CD14-positive monocyte (primary cell): ENCODE measurements around the gene ACTN4. TPM values are rescaled to one million over a fixed set of nuclear protein-coding genes. Genes with fewer than 3 reads are reported as not detected.

Experiments
- DNase-seq, 3 donors: peaks; one replicate each; pipeline ENCODE4 v3.0.0-alpha.2; 2011 to 2022
- H2AFZ ChIP-seq: 2 replicates; pipeline ENCODE4 v1.6.0; 2012; ENCODE audit warnings: mild to moderate bottlenecking, low read depth, low read length, inconsistent platforms; ENCODE audit not compliant: insufficient read depth, poor library complexity, severe bottlenecking
- H3K27ac ChIP-seq, 2 donors: 1 replicate in 1 of 2; 2 replicates in 1 of 2; pipeline ENCODE4 v1.5.1; 2012 to 2013; ENCODE audit warnings: low read length in 2 of 2, control low read depth in 1 of 2, inconsistent platforms in 1 of 2, low read depth in 1 of 2, mild to moderate bottlenecking in 1 of 2
- H3K27me3 ChIP-seq, 2 donors: one replicate each; pipeline versions ENCODE4 v1.6.0 to v1.6.1; 2011 to 2013; ENCODE audit warnings: low read length in 2 of 2; ENCODE audit not compliant: control insufficient read depth in 2 of 2, insufficient read depth in 2 of 2
- H3K36me3 ChIP-seq, 2 donors: replicated peaks in 1 of 2; 1 replicate in 1 of 2; 2 replicates in 1 of 2; pipeline versions ENCODE4 v1.5.1 to v1.6.1; 2012 to 2013; ENCODE audit warnings: low read length in 2 of 2, control low read depth in 1 of 2, inconsistent platforms in 1 of 2, mild to moderate bottlenecking in 1 of 2; ENCODE audit not compliant: insufficient read depth in 2 of 2, control insufficient read depth in 1 of 2
- H3K4me1 ChIP-seq, 2 donors: 1 replicate in 1 of 2; 2 replicates in 1 of 2; pipeline versions ENCODE4 v1.5.1 to v1.6.1; 2012 to 2013; ENCODE audit warnings: low read length in 2 of 2, control low read depth in 1 of 2, inconsistent platforms in 1 of 2, mild to moderate bottlenecking in 1 of 2, moderate library complexity in 1 of 2; ENCODE audit not compliant: insufficient read depth in 2 of 2, control insufficient read depth in 1 of 2
- H3K4me2 ChIP-seq: replicated peaks from 2 replicates; pipeline ENCODE3; 2012; ENCODE audit warnings: low read length, moderate library complexity, mild to moderate bottlenecking; ENCODE audit not compliant: poor library complexity, severe bottlenecking; ENCODE audit errors: extremely low read depth
- H3K4me3 ChIP-seq, 3 experiments: fragments of 200-600 bp in 1 of 3; sonication (generic) in 1 of 3; replicated peaks in 1 of 3; 1 replicate in 2 of 3; 2 replicates in 1 of 3; pipeline ENCODE4 v1.5.1; 2011 to 2013; ENCODE audit warnings: low read length in 3 of 3, mild to moderate bottlenecking in 3 of 3, control low read depth in 2 of 3, low read depth in 2 of 3, inconsistent platforms in 1 of 3, moderate library complexity in 1 of 3
- H3K79me2 ChIP-seq: 2 replicates; pipeline ENCODE4 v1.6.0; 2012; ENCODE audit warnings: mild to moderate bottlenecking, control low read depth, inconsistent platforms, low read length, moderate library complexity; ENCODE audit not compliant: insufficient read depth
- H3K9ac ChIP-seq: 2 replicates; pipeline ENCODE4 v1.6.0; 2017; ENCODE audit warnings: low read length, mild to moderate bottlenecking; ENCODE audit not compliant: insufficient read depth, poor library complexity, severe bottlenecking
- H3K9me3 ChIP-seq, 2 donors: replicated peaks in 1 of 2; 1 replicate in 1 of 2; 2 replicates in 1 of 2; pipeline versions ENCODE4 v1.5.1 to v1.6.1; 2012 to 2013; ENCODE audit warnings: low read length in 2 of 2, control low read depth in 1 of 2; ENCODE audit not compliant: control insufficient read depth in 1 of 2, insufficient read depth in 1 of 2
- H4K20me1 ChIP-seq: 2 replicates; pipeline ENCODE4 v1.6.0; 2012; ENCODE audit warnings: mild to moderate bottlenecking, low read length, control low read depth, moderate library complexity; ENCODE audit not compliant: insufficient read depth
- H3K27ac Mint-ChIP-seq, 7 donors: one replicate each; pipeline ENCODE4 v1.8.0; 2020; ENCODE audit warnings: mild to moderate bottlenecking in 7 of 7, mixed read lengths in 7 of 7, moderate library complexity in 6 of 7, inconsistent platforms in 2 of 7
- H3K27me3 Mint-ChIP-seq, 3 donors: one replicate each; pipeline ENCODE4 v1.8.0; 2021 to 2022; ENCODE audit warnings: low read depth in 3 of 3, mild to moderate bottlenecking in 3 of 3, mixed read lengths in 3 of 3, moderate library complexity in 3 of 3, inconsistent platforms in 1 of 3
- H3K36me3 Mint-ChIP-seq, 2 donors: one replicate each; pipeline ENCODE4 v1.8.0; 2020; ENCODE audit warnings: mixed read lengths in 2 of 2, inconsistent platforms in 1 of 2, mild to moderate bottlenecking in 1 of 2
- H3K4me1 Mint-ChIP-seq: one replicate; pipeline ENCODE4 v1.8.0; 2020; ENCODE audit warnings: mild to moderate bottlenecking, mixed read lengths
- H3K4me3 Mint-ChIP-seq, 2 donors: one replicate each; pipeline ENCODE4 v1.8.0; 2020; ENCODE audit warnings: mild to moderate bottlenecking in 2 of 2, mixed read lengths in 2 of 2, moderate library complexity in 1 of 2
- H3K9me3 Mint-ChIP-seq, 7 donors: one replicate each; pipeline ENCODE4 v1.8.0; 2020 to 2022; ENCODE audit warnings: mixed read lengths in 7 of 7, mild to moderate bottlenecking in 6 of 7, moderate library complexity in 6 of 7, inconsistent platforms in 2 of 7
- CTCF ChIP-seq: fragments of 200-600 bp; IDR thresholded peaks from one replicate; pipeline ENCODE4 v1.8.0; 2022; ENCODE audit warnings: antibody characterized with exemption, mild to moderate bottlenecking
- WGBS: methylation state at CpG from one replicate; pipeline ENCODE4 v1.1.5; 2013; ENCODE audit warnings: missing lambda C conversion rate; ENCODE audit not compliant: insufficient coverage; 5-methylcytosine and 5-hydroxymethylcytosine counted together
- intact Hi-C, 2 donors: fragments of 100-400 bp; cut with micrococcal nuclease; formaldehyde crosslinking; loops; one replicate each; pipeline versions ENCODE4 v1.15.0 to v1.15.1; 2023
- polyA plus RNA-seq, 3 donors: library from polyadenylated mRNA; depleted of rRNA in 1 of 3; unstranded in 2 of 3; stranded (reverse) in 1 of 3; fragments of 300-500 nt in 2 of 3; fragments of >200 nt in 1 of 3; fragmentation: Illumina TruSeq in 2 of 3; gene quantifications; 1 replicate in 2 of 3; 2 replicates in 1 of 3; pipeline ENCODE4 v1.2.3, GENCODE V29; 2012 to 2021

Gene ACTN4
- polyA plus RNA-seq, 3 donors, result 8.4 to 177 (median 16.0) TPM

GRCh38 chr19:38665950-38666662 lies 18.7 kb downstream of the ACTN4 start:
- TF ChIP-seq CTCF, result no peak
- H3K4me1 Mint-ChIP-seq, result peaks cover 95% of the 10 kb centered on the region
- H3K36me3 ChIP-seq, result peaks cover 0 to 2% of the 10 kb centered on the region in 2 donors
- no peaks in the 10 kb centered on the region for H3K27me3 Mint-ChIP-seq
- intact Hi-C loops, result no loop called here
- peaks cover 99% of the 10 kb centered on the region for H4K20me1 ChIP-seq
- no peak overlapping the region for H3K4me3 ChIP-seq
- WGBS, result 70% methylated on average over 12 of the region's 19 CpGs
- H3K27ac ChIP-seq, result peak overlapping the region in 1 of 2 donors; percentile 81
- H3K9ac ChIP-seq, result no peak overlapping the region
- no peaks in the 10 kb centered on the region for H3K9me3 ChIP-seq
- H3K9me3 Mint-ChIP-seq, result no peaks in the 10 kb centered on the region
- H3K79me2 ChIP-seq, result peaks cover 100% of the 10 kb centered on the region
- no peak overlapping the region for H3K4me2 ChIP-seq
- H3K4me3 Mint-ChIP-seq, result no peak overlapping the region
- no peaks in the 10 kb centered on the region for H3K27me3 ChIP-seq
- H3K36me3 Mint-ChIP-seq, result peaks cover 11 to 25% of the 10 kb centered on the region in 2 donors
- DNase-seq, result no peak
- H2AFZ ChIP-seq, result no peak overlapping the region
- H3K4me1 ChIP-seq, result peaks cover 85 to 92% of the 10 kb centered on the region in 2 donors
- peak overlapping the region in 6 of 7 donors; percentile 60 to 94 (median 89) for H3K27ac Mint-ChIP-seq

- Histone ChIP-seq H3K79me2 (peaks cover 100% of the 10 kb centered on the region), H3K9me3 (no peaks in the 10 kb centered on the region), H3K27ac (peak overlapping the region; percentile 50 to 81), H4K20me1 (peaks cover 98% of the 10 kb centered on the region), H3K9ac (peak overlapping the region; percentile 39), H3K36me3 (no peaks in the 10 kb centered on the region), H2AFZ (no peak overlapping the region), H3K4me2 (peak overlapping the region; percentile 51), H3K4me1 (peaks cover 85 to 88% of the 10 kb centered on the region in 2 donors), H3K27me3 (no peaks in the 10 kb centered on the region), H3K4me3 (peak overlapping the region in 1 of 3 experiments; percentile 33)
- TF ChIP-seq CTCF, result no peak
- H3K4me1 Mint-ChIP-seq, result peaks cover 95% of the 10 kb centered on the region
- peak overlapping the region in 1 of 2 donors; percentile 54 for H3K4me3 Mint-ChIP-seq
- peak in 1 of 3 donors; percentile 47 for DNase-seq
- peak overlapping the region; percentile 87 to 95 (median 93) for H3K27ac Mint-ChIP-seq
- no peaks in the 10 kb centered on the region for H3K9me3 Mint-ChIP-seq
- no peaks in the 10 kb centered on the region for H3K27me3 Mint-ChIP-seq
- intact Hi-C loops, result no loop called here
- H3K36me3 Mint-ChIP-seq, result peaks cover 10 to 20% of the 10 kb centered on the region in 2 donors
- 9% methylated on average over 4 of the region's 10 CpGs for WGBS
Observed at GRCh38 chr19:38666663-38667511, 19.4 kb downstream of the ACTN4 start.
